ENCODE measurements around the gene C1QTNF4. TPM values are rescaled to one million over a fixed set of nuclear protein-coding genes. Genes with fewer than 3 reads are reported as not detected.

Gene C1QTNF4
- total RNA-seq, 1 experiment from 2014 or later, result 5.7 TPM

GRCh38 chr11:47573321-47573720 lies 20.9 kb downstream of the C1QTNF4 start:
- TF ChIP-seq, protein P1, sequence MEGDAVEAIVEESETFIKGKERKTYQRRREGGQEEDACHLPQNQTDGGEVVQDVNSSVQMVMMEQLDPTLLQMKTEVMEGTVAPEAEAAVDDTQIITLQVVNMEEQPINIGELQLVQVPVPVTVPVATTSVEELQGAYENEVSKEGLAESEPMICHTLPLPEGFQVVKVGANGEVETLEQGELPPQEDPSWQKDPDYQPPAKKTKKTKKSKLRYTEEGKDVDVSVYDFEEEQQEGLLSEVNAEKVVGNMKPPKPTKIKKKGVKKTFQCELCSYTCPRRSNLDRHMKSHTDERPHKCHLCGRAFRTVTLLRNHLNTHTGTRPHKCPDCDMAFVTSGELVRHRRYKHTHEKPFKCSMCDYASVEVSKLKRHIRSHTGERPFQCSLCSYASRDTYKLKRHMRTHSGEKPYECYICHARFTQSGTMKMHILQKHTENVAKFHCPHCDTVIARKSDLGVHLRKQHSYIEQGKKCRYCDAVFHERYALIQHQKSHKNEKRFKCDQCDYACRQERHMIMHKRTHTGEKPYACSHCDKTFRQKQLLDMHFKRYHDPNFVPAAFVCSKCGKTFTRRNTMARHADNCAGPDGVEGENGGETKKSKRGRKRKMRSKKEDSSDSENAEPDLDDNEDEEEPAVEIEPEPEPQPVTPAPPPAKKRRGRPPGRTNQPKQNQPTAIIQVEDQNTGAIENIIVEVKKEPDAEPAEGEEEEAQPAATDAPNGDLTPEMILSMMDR (conservative IDR thresholded peaks at IDR 0.05), result no peak
- H2AK5ac ChIP-seq (ENCODE audit: insufficient read length, low read length), result no peak overlapping the region
- no peak overlapping the region for H3K4ac ChIP-seq (ENCODE audit: low read depth, low read length)
- no peak overlapping the region for H2BK12ac ChIP-seq (ENCODE audit: insufficient read length, low read depth, low read length)
- Mint-ChIP-seq H3K27me3 (ENCODE audit: low read depth) (no peaks in the 10 kb centered on the region), H3K36me3 (ENCODE audit: insufficient read depth in 1 of 3, low read depth in 3 of 3) (peaks cover 21 to 85% (median 77%) of the 10 kb centered on the region in 3 experiments), H3K27ac (no peak overlapping the region), H3K4me3 (no peak overlapping the region), H3K9me3 (no peaks in the 10 kb centered on the region), H3K4me1 (peaks cover 10 to 13% of the 10 kb centered on the region in 2 experiments)
- no peaks in the 10 kb centered on the region for H3K9me3 ChIP-seq (ENCODE audit: control insufficient read depth, low read depth, low read length)
- no peak overlapping the region for H3K9ac ChIP-seq (ENCODE audit: extremely low read depth, insufficient read length, low read length)
- no CpG with 5 or more reads among the region's 11 CpGs for WGBS (ENCODE audit: extremely low coverage, insufficient read length, low lambda C conversion rate)
- H3K14ac ChIP-seq (ENCODE audit: insufficient read depth, low read length), result no peak overlapping the region
- H2BK15ac ChIP-seq (ENCODE audit: low read depth, low read length), result no peak overlapping the region
- no peaks in the 10 kb centered on the region; the same call in 1 of the 2 replicates for H3K79me2 ChIP-seq (ENCODE audit: insufficient read depth, low read length)
- no peak overlapping the region for H2AFZ ChIP-seq (ENCODE audit: low read length)
- no peak overlapping the region for H3K18ac ChIP-seq (ENCODE audit: insufficient read length, low read depth, low read length)
- H3K27me3 ChIP-seq (ENCODE audit: insufficient read depth, low read length), result no peaks in the 10 kb centered on the region
- no peak overlapping the region for H3K27ac ChIP-seq (ENCODE audit: insufficient read length, low read depth, low read length)
- H2BK20ac ChIP-seq (ENCODE audit: low read depth, low read length, poor library complexity, severe bottlenecking), result no peak overlapping the region
- H4K20me1 ChIP-seq (ENCODE audit: control insufficient read depth, insufficient read depth, insufficient read length), result no peaks in the 10 kb centered on the region
- no peak overlapping the region for H3K4me2 ChIP-seq (ENCODE audit: insufficient read depth, insufficient read length, low read length)
- no peak overlapping the region for H2BK5ac ChIP-seq (ENCODE audit: insufficient read length, low read length)
- H3K79me1 ChIP-seq (ENCODE audit: insufficient read depth, low read depth, low read length, poor library complexity, severe bottlenecking), result peaks cover under 1% of the 10 kb centered on the region
- H3K23me2 ChIP-seq (ENCODE audit: insufficient read length, low read depth, low read length, poor library complexity, severe bottlenecking), result no peaks in the 10 kb centered on the region
- peaks cover 5% of the 10 kb centered on the region; the same call in 1 of the 2 replicates for H3K4me1 ChIP-seq (ENCODE audit: insufficient read depth, low read length)
- no peak overlapping the region for H4K5ac ChIP-seq (ENCODE audit: insufficient read length, low read depth, low read length)
- no peak overlapping the region for H3K56ac ChIP-seq (ENCODE audit: insufficient read length, low read depth, low read length)
- no peak overlapping the region for H3K23ac ChIP-seq (ENCODE audit: insufficient read length, low read depth, low read length)
- H3T11ph ChIP-seq (ENCODE audit: low read length), result no peak overlapping the region
- no peak for DNase-seq
- H4K8ac ChIP-seq (replicated peaks; ENCODE audit: insufficient read length, low read depth, low read length), result no peak overlapping the region
- H2BK120ac ChIP-seq (ENCODE audit: low read depth, low read length, poor library complexity, severe bottlenecking), result no peak overlapping the region
- no peak overlapping the region for H4K91ac ChIP-seq (ENCODE audit: insufficient read length, low read depth, low read length)

All from H9 (cell line).